HAP-1 (cell line): ENCODE data around the gene COL26A1.

Experiments
- DNase-seq, 2 experiments: peaks; one replicate each; pipeline ENCODE4 v3.0.0-alpha.2; 2016 to 2020; ENCODE audit warnings: low spot score in 2 of 2
- H3K27me3 ChIP-seq: fragments of 250-450 bp; sonication (Bioruptor Pico); 2 replicates; pipeline ENCODE4 v1.5.1; 2020; ENCODE audit warnings: low read depth, mild to moderate bottlenecking, moderate library complexity
- H3K36me3 ChIP-seq: fragments of 250-450 bp; sonication (Bioruptor Pico); replicated peaks from 2 replicates; pipeline ENCODE4 v1.5.1; 2020; ENCODE audit warnings: mild to moderate bottlenecking
- H3K4me1 ChIP-seq: fragments of 250-450 bp; sonication (Bioruptor Pico); 2 replicates; pipeline ENCODE4 v1.5.1; 2020; ENCODE audit warnings: mild to moderate bottlenecking
- H3K4me3 ChIP-seq: fragments of 250-450 bp; sonication (Bioruptor Pico); 2 replicates; pipeline ENCODE4 v1.5.1; 2020; ENCODE audit warnings: mild to moderate bottlenecking, moderate library complexity
- H3K9me3 ChIP-seq: fragments of 250-450 bp; sonication (Bioruptor Pico); 2 replicates; pipeline ENCODE4 v1.5.1; 2020; ENCODE audit warnings: mild to moderate bottlenecking, moderate library complexity
- in situ Hi-C: fragments of 300-500 bp; cut with MboI; formaldehyde crosslinking; loops from 3 replicates; pipeline ENCODE4 v1.14.3; 2020; ENCODE audit warnings: low sequenced_read_pairs, inconsistent platforms, mixed read lengths

The COL26A1 gene

DNA sequence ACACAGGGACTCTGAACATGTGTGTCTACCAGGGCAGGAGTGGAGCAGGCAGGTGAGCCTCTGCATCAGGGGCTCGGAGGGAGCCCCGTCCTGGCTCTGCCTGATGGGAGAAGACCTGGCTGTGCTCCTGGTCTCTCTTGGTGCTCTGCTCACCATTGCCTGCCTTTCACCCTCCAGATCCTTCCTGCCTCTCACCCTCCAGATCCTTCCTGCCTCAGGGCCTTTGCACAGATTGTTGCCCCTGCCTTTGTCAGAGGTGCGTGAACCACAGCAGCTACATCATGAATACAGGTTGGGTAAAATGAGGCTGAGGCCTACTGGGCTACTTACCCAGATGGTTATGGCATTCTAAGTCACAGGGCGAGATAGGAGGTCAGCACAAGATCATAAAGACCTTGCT lies 16.6 kb downstream of the COL26A1 start:
- no peak for DNase-seq
- H3K4me1 ChIP-seq: peaks cover 4% of the 10 kb centered on the region
- in situ Hi-C loops: loop anchor here (10.0 kb wide), 1 partner anchor 125 kb away; no protein-coding TSS in a partner anchor
- H3K4me3 ChIP-seq: no peak overlapping the region
- peaks cover 3% of the 10 kb centered on the region; the same call in 1 of the 2 replicates for H3K9me3 ChIP-seq
- H3K36me3 ChIP-seq: no peaks in the 10 kb centered on the region
- H3K27me3 ChIP-seq: no peaks in the 10 kb centered on the region

GRCh38 chr7:101381549-101382111 lies 19.0 kb downstream of the COL26A1 start:
- in situ Hi-C loops: no loop called here
- peaks cover 3% of the 10 kb centered on the region for H3K4me1 ChIP-seq
- no peaks in the 10 kb centered on the region; the same call in 1 of the 2 replicates for H3K36me3 ChIP-seq
- H3K9me3 ChIP-seq: peaks cover 3% of the 10 kb centered on the region; the same call in 1 of the 2 replicates
- no peaks in the 10 kb centered on the region for H3K27me3 ChIP-seq
- no peak overlapping the region for H3K4me3 ChIP-seq
- peak in 1 of 2 experiments; percentile 28 for DNase-seq

- H3K36me3 ChIP-seq: no peaks in the 10 kb centered on the region; the same call in 1 of the 2 replicates
- in situ Hi-C loops: no loop called here
- no peak overlapping the region for H3K4me3 ChIP-seq
- H3K9me3 ChIP-seq: peaks cover 3% of the 10 kb centered on the region; the same call in 1 of the 2 replicates
- no peak for DNase-seq
- peaks cover 3% of the 10 kb centered on the region for H3K4me1 ChIP-seq
- no peaks in the 10 kb centered on the region for H3K27me3 ChIP-seq
These were observed 20.3 kb downstream of the COL26A1 start for GRCh38 chr7:101382937-101383336.

DNA sequence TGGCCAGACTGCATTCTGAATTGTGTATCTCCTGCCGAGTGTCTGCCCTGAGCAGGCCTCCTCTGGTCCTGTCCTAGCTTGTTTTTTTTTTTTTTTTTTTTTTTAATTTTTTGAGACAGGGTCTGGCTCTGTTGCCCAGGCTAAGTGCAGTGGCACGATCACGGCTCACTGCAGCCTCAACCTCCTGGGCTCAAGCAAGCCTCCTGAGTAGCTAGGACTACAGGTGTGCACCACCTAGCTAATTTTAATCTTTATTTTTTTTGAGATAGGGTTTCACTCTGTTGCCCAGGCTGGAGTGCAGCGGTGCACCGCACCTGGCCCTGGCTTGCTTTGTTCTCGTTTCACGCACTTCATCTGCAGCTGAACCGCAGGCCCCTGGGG lies 23.5 kb downstream of the COL26A1 start:
- no peak overlapping the region for H3K4me3 ChIP-seq

DNA sequence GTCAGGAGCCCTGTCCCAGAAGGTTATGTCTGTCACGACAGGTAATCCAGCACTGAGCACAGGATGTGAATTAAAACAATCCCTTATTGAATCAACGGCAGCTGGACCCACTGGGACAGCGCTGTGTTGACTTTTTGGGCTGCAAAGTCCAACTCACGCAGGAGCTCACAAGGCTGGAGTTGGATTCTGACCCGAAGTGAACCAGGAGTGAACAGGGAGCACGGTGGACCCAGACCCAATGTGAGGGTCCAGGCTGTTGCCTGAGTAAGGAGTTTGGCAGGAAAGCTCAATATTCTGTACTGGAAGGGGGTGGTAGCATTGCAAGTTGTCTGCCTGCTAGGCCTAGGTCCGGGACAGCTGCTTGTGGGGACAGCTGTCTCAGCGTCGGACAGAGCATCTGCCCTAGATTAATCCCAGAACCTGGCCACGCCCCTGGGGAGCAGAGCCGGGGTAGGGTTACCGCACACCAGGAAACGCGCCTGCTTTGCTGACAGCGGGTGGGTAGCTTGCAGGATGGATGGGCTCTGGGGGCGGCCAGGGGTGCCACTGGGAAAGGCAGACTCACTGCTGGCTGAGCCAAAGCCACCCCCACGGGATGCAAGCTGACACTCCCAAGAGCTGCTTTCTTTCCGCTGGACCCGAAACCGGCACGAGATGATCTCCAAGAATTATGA lies 24.0 kb downstream of the COL26A1 start:
- peak in 1 of 2 experiments; percentile 63 for DNase-seq
- Histone ChIP-seq H3K4me1 (peaks cover 3% of the 10 kb centered on the region), H3K4me3 (no peak overlapping the region), H3K36me3 (no peaks in the 10 kb centered on the region; the same call in 1 of the 2 replicates), H3K9me3 (no peaks in the 10 kb centered on the region; the same call in 1 of the 2 replicates), H3K27me3 (no peaks in the 10 kb centered on the region)
- in situ Hi-C loops: no loop called here

More for the DNA sequence above, 23.5 kb downstream of the COL26A1 start:
- peaks cover 3% of the 10 kb centered on the region for H3K4me1 ChIP-seq
- in situ Hi-C loops: no loop called here
- no peaks in the 10 kb centered on the region for H3K27me3 ChIP-seq
- H3K36me3 ChIP-seq: no peaks in the 10 kb centered on the region; the same call in 1 of the 2 replicates
- no peak for DNase-seq
- H3K9me3 ChIP-seq: no peaks in the 10 kb centered on the region; the same call in 1 of the 2 replicates

DNA sequence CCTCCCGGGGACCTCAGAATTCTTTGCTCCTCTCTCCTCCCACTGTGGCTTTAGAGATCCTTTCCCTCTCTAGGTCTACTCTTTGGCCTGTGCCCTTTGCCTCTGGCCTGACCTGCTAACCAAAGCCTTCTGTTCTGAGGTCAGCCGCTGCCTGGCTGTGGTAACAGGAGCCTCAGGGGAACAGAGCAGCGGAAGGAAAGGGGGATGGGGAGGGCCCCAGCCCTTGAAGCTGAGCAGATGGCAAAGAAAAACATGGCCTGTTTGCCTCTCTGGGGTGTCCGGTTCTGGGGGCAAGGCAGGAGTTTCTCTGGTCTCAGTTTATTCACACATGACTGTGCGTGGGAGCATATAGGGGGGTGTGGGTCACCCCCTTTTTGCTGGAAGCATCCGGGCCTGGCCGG lies 28.2 kb downstream of the COL26A1 start:
- H3K4me3 ChIP-seq: no peak overlapping the region
- peak in 1 of 2 experiments; percentile 29 for DNase-seq
- in situ Hi-C loops: no loop called here
- no peaks in the 10 kb centered on the region for H3K27me3 ChIP-seq
- H3K36me3 ChIP-seq: no peaks in the 10 kb centered on the region; the same call in 1 of the 2 replicates
- H3K9me3 ChIP-seq: no peaks in the 10 kb centered on the region
- H3K4me1 ChIP-seq: no peaks in the 10 kb centered on the region; the same call in 1 of the 2 replicates

- in situ Hi-C loops: no loop called here
- H3K9me3 ChIP-seq: no peaks in the 10 kb centered on the region
- DNase-seq: no peak
- no peaks in the 10 kb centered on the region for H3K27me3 ChIP-seq
- H3K4me3 ChIP-seq: no peak overlapping the region
- no peaks in the 10 kb centered on the region for H3K36me3 ChIP-seq
- H3K4me1 ChIP-seq: no peaks in the 10 kb centered on the region; the same call in 1 of the 2 replicates
These were observed 29.3 kb downstream of the COL26A1 start for GRCh38 chr7:101391991-101392390.

GRCh38 chr7:101393865-101394264 lies 31.2 kb downstream of the COL26A1 start:
- H3K9me3 ChIP-seq: no peaks in the 10 kb centered on the region
- H3K36me3 ChIP-seq: no peaks in the 10 kb centered on the region
- in situ Hi-C loops: no loop called here
- H3K4me1 ChIP-seq: no peaks in the 10 kb centered on the region
- DNase-seq: no peak
- H3K27me3 ChIP-seq: no peaks in the 10 kb centered on the region
- H3K4me3 ChIP-seq: no peak overlapping the region

DNA sequence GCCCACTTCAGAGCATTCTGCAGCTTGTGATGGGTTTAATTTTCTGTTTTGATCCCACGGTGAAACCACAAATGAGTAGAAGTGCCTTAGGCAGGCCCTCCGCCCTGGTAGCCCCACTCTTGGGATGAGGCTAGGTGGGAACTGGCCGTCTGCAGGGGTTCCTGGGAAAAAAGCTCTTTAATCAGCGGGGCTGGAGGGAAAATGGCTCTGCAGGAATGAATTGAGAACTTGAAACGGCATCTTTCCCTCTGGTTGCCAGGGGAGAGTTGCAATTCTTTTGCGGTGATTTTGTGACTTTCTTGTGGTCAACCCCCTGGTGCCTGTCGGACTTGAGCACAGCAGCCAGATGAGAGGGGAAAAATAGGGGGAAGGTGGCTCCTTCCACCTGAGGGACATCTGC lies 32.7 kb downstream of the COL26A1 start:
- in situ Hi-C loops: no loop called here
- no peak overlapping the region for H3K4me3 ChIP-seq
- no peaks in the 10 kb centered on the region for H3K36me3 ChIP-seq
- H3K9me3 ChIP-seq: no peaks in the 10 kb centered on the region
- no peak for DNase-seq
- no peaks in the 10 kb centered on the region for H3K27me3 ChIP-seq
- no peaks in the 10 kb centered on the region for H3K4me1 ChIP-seq

DNA sequence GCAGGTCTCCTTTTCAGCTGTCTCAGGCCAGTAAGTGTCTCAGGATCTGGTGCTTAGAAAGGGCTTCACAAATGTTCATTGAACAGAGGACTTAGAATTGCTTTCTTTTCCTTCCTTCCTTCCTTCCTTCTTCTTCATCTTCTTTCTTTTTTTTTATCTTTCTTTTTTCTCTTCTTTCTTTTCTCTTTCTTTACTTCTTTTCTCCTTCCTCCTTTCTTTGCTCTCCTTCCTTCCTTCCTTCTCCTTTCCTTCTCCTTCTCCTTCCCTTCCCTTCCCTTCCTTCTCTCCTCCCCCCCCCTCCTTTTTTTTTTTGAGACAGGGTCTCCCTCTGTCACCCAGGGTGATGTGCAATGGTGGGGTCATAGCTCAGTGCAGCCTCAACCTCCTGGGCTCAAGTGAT lies 34.6 kb downstream of the COL26A1 start:
- no peaks in the 10 kb centered on the region for H3K36me3 ChIP-seq
- H3K27me3 ChIP-seq: no peaks in the 10 kb centered on the region
- H3K4me1 ChIP-seq: peaks cover 9% of the 10 kb centered on the region
- no peaks in the 10 kb centered on the region for H3K9me3 ChIP-seq
- no peak overlapping the region for H3K4me3 ChIP-seq
- in situ Hi-C loops: no loop called here
- DNase-seq: no peak

DNA sequence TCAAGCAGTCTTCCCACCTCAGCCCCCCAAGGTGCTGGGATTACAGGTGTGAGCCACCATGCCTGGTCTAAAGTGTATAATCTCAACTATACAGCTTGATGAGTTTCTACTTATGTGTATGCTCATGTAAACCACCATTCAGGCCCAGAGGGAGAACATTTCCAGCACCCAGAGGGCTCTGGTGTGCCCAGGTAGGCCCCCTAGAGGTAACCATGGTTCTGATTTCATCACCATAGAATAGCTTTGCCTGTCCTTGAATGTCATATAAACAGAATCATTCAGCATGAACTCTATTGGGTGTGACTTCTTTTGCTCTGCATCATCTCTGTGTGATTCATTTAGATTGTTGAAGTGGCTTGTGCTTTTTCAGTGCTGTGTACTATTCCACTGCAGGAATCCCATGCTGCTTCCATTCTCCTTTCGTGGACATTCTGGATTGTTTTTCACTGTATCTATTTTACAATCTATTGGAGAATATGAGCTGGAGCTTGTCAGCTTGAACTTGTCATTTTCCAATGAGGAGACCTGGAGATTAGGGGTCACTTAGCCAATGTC lies 35.2 kb downstream of the COL26A1 start:
- in situ Hi-C loops: no loop called here

GRCh38 chr7:101398396-101399289 lies 36.0 kb downstream of the COL26A1 start:
- in situ Hi-C loops: no loop called here
- no peaks in the 10 kb centered on the region for H3K9me3 ChIP-seq
- no peak overlapping the region for H3K4me3 ChIP-seq
- no peaks in the 10 kb centered on the region for H3K27me3 ChIP-seq
- no peaks in the 10 kb centered on the region for H3K36me3 ChIP-seq
- DNase-seq: no peak
- H3K4me1 ChIP-seq: peaks cover 10% of the 10 kb centered on the region

More for the DNA sequence above, 35.2 kb downstream of the COL26A1 start:
- no peak overlapping the region for H3K4me3 ChIP-seq
- DNase-seq: no peak
- H3K9me3 ChIP-seq: no peaks in the 10 kb centered on the region
- peaks cover 10% of the 10 kb centered on the region for H3K4me1 ChIP-seq
- no peaks in the 10 kb centered on the region for H3K36me3 ChIP-seq
- H3K27me3 ChIP-seq: no peaks in the 10 kb centered on the region

DNA sequence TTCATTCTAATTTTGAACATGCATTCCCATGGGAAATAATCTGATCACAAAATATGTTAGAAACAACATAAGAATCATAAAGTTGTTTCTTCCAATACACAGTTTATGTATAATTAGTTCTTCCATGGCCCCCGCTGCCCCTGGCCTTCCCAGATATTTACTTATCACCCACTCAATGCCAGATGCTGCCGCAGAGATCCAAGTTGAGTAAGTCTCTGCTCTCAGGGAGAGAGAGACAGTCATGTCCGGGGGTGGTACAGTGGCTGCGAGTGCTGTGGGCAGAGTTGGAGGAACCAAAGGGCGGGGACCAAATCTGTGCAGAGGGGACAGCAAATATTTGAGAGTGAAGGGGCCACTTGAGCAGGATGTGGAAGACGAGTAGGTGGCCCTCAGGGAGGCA lies 37.1 kb downstream of the COL26A1 start:
- Histone ChIP-seq H3K27me3 (no peaks in the 10 kb centered on the region), H3K9me3 (no peaks in the 10 kb centered on the region), H3K4me3 (no peak overlapping the region), H3K36me3 (no peaks in the 10 kb centered on the region), H3K4me1 (peaks cover 10% of the 10 kb centered on the region)
- in situ Hi-C loops: no loop called here
- DNase-seq: no peak
